CMK (cell line): ENCODE results near the gene TSPAN9.

Experiments used
- DNase-seq: peaks from one replicate; pipeline ENCODE4 v3.0.0-alpha.2; 2010; ENCODE audit warnings: low read depth

Gene TSPAN9

DNA sequence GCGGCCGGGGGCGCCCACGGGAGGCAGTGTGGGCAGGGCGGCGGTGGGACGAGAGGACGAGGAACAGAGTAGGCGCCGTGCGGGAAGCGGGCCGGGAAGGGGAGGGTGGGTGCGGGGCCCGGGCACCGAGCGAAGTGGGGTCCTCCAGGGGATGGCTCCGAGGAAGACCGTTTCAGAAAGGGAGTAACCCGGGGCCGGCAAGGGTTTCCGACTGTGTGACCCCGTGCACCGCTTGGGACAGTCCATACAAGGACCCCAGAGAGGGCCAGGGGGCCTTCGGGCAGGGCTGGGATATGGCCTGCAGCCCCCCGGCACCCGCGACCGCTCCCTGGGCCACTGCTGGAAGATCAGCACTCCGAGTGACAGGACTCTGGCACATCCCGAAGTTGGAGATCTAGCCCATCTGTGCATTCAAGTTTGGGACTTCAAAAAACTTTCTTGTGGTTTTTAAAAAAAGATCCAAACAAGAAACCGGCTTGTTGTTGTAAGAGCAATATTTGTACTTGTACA, 448 bp downstream of the TSPAN9 start:
- DNase-seq = no peak

DNA sequence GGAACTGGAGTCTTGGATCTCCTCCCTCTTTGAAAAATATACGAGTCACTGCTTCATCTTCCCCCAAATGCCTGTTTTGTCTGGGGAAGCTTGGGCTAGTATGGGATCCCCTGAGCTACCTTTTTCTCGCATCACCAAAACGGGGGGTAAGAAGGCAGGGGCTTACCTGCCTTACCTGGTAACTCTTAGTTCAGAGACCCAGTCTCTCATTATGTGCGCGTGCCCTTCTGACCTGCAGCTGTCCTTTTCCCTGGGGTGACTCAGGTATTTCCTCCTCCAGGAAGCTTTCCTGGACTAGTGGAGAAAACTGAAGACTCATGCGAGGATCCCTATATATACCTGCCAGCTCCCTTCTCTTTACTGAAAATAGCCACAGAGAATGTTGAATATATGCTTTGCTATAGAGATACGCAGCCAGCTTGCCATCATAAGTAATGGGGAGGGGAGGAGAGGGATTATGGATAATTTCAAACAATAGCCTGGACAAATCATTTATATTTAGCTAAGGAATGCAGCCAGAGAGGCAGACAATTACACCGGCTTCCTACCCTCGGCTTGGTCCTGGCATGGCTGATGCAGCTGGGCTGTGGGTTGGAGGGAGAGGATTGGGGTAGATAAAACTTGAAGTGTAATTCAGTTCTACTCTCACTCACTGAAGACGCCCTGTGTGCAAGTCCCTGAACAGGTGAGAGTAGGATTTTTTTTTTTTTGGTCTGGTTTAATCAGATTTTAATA, 1.1 kb downstream of the TSPAN9 start:
- no peak for DNase-seq

DNA sequence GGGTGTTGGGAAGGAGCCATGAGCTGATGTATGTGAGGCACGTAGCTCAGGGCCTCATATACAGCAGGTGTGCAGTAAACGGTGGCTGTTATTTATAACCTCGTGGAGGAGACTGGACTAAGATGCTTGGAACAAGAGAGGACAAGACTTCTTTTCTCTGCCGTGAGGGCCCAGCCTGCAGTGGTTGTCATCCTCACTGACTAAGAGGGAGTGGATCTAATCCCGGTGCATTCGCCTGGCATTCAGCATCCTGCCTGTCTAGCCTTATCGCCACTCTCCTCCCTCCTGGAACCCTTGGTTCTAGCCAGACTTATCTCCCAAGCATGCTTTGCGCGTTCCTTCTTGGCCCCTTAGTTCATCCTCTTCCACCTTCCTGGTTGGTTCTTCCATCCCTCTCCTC, 3.9 kb downstream of the TSPAN9 start:
- DNase-seq = no peak

DNA sequence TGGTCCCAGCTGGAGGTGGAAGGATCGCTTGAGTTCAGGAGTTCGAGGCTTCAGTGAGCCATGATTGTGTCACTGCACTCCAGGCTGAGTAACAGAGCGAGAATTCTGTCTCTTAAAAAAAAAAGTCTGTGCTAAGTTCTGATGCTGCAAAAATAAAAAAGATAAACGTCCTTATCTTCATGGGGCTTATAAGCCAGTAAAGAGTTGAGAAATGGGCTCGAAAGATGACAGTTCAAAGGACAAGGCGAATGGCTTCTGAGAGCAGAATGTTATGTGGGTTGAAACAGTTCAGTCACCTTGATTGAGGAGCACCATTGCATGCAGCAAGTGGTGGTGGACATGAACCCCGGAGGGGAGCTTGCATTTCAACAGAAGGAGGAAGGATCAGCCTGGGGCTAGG, 4.7 kb downstream of the TSPAN9 start:
- DNase-seq = no peak

DNA sequence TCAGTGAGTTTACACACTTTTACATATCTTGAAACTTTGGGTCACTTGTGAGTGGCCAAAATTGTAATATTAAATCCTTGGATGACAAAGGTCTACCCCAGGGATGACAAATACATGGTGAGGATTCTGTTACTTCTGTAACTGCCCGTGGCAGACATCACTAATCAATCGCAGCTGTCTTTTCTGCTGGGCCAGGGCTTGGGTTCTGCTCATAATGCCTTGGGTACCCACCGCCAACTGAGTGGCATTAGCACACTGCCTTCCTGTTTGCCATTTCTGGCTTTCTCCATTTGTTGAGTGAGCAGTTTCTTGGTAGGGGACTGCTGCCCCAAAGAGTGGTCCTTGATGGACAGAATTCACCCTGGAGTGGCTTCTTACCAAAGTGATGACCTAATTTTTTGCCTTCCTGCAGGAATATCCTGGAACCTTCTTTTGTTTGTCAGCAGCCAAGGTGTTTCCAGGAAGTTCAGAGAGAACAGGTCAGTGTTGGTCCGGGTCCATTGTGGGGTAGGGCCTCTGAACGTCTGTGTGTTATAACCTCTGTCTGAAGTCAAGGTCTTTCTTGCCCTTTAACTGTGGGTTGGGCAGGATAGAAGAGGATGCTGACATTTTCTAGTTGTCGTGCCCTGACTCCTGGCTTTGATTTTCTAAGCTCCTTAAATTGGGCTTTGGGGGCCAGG, 6.2 kb downstream of the TSPAN9 start:
- DNase-seq = no peak

DNA sequence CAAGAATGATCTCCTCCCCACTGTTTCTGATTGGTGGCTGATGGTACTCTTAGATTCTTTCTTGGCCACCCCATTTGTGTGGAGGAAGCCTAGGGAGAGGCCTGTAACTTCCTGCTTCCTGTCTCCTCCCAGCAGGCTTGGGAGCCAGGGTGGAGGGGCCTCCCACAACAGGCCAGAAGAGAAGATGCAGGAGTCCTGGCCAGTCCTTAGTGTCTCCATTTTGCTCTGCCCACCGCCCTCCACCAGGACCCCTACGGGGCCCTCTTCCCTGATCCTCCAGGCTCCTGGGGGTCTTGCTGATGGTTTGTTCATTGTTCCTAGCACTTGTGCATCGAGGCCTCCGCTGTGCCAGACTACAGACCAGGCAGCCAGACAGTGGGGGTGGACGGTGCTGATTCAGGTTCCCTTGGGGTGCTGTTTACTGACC, 6.8 kb downstream of the TSPAN9 start:
- DNase-seq = peak; percentile 57

DNA sequence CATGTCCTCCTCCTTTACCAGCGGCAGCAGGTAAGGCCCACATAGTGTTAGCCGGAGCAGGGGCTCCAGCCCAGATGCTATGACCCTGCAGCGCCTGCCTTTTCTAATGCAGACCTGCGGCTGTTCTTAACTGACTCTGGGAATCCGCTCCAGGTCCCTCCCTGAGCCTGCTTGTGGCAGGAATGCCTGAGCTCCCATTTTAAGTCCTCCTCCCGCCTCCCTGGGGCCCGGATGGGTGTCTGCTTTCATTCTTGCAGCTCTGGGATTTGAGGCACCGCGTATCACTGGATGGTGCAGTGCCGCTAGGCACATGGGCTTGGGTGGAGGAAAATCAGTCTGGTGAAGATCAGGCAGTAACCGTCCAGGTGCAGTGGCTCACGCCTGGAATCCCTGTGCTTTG, 7.6 kb downstream of the TSPAN9 start:
- DNase-seq = no peak

DNA sequence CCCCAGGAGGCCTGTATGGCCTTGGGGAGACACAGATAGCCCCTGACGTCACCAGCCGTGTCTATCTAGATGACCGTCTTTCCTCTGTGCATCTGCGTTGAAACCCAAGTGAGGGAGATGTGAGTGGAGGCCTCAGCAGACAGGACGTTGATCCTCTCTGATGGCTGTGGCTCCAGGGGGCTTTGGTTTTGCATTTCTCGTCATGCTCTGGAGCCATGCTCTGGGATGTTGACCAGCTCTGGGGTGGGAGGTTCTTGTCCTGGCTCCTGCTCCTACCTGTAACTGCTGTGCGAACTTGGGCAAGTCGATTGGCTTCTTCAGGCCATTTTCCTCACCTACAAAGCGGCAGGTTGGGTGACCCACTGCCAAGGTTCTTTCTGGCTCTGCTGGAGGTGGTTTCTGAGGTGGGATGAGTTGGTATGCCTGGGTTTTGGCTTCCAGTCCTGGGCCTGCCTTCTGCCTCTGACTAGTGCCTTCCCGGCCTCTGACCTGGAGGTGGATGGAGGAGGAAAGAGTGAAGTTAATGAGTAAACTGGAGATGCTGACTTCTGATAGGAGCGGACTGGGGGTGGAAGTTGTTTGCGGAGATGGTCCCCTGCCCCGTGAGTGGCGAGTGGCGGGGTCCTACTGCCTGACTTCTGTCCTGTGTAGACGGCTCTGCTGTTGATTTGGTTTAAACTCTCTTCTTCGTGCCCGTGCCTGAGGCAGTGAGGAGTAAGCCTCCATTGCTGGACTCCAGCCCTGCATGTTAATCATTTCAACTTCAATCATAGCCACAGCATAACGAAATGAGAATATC, 8.4 kb downstream of the TSPAN9 start:
- no peak for DNase-seq

DNA sequence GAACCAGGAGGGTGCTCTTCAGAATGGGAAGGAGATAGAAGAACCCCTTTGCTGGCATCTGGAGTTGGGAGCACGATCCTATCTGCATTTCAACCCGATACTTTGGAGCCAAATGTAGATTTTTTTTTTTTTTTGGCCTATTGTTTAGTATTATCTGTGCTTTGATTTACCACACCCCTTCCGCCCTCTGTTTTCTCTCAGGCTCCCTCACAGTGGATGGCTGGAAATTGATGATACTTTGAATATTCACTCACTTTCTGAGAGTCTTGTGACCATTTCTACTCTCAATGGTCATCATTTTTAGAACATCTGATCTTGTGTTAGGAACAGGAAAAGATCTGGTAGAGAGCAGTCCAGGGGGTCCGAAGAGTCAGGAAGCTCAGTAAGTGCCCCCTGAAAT, 9.0 kb downstream of the TSPAN9 start:
- DNase-seq = no peak

DNA sequence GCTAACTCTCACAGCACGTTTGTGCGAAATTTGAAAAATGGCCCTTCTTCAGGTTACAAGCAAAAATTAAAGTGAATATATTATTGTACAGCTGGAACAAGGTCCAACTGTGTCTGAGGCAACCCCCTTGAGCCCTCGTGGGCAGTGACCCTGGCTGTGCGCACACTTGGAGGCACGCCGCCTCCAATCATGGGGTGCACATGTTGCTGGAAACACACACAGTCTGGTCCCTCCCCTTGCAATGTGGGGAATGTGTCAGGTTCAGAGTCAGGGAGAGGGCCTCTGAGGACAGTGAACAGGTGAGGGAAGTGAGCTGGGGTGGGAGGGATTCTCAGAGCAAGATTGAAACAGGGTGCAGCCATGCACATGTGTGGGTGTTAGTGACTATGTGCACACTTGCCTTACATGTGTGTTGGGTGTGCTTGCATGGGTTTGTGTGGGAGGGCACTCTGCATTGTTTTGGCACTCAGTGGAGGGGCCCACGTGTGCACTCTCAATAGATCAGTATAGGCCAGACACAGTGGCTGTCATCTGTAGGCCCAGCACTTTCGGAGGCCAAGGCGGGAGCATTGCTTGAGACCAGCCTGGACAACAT, 9.6 kb downstream of the TSPAN9 start:
- DNase-seq = no peak

DNA sequence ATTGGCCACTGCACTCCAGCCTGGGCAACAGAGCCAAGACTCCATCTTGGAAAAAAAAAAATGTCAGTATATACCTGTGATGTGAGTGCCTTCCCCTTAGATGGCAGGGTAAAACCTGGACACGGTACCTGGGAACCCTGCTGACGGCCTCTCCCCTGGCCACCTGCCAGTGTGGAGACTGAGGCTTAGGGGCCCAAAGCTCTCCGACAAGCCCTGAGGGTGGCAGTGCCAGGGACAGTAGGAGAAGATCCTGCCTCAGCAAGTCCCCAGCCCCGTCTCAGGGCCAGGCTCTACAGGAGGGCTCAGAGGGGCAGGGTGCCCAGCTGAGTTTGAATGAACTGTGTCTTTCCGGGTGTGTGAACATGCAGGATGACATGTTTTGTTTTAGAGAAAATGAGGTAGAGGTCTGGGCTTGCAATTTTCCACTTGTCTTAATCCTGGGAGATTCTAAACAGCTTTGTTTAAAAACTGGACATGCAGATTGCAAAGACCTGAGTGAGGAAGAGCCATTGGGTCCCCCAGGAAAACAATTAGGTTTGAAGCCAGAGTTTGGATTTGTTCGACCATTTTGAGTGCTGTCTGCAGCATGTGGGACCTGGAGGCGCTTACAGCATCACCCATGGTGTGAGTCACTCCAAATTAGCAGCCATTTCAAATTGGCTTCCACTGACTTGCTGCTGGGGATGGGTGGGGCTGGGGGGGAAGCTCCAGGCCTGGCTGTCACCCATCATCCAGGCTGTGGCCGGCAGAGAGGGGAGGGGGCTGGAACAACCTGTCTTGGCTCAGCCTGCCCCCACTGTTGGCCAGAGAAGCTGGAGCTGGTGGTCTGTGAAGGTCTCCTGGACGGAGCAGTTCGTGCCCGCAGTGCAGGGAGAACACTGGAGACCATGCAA, 10.8 kb downstream of the TSPAN9 start:
- DNase-seq = no peak

DNA sequence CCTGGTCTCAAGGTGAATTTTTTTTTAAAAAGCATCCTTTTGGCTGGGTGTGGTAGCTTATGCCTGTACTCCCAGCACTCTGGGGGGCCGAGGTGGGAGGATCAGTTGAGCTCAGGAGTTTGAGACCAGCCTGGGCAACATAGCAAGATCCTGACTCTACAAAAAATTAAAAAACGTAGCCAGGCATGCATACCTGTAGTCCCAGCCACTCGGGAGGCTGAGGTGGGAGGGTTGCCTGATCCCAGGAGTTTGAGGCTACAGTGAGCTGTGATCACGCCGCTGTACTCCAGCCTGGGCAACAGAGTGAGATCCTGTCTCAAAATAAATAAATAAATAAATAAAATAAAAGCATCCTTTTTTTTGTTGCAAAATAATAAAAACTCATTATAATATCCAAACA, 12.4 kb downstream of the TSPAN9 start:
- no peak for DNase-seq

DNA sequence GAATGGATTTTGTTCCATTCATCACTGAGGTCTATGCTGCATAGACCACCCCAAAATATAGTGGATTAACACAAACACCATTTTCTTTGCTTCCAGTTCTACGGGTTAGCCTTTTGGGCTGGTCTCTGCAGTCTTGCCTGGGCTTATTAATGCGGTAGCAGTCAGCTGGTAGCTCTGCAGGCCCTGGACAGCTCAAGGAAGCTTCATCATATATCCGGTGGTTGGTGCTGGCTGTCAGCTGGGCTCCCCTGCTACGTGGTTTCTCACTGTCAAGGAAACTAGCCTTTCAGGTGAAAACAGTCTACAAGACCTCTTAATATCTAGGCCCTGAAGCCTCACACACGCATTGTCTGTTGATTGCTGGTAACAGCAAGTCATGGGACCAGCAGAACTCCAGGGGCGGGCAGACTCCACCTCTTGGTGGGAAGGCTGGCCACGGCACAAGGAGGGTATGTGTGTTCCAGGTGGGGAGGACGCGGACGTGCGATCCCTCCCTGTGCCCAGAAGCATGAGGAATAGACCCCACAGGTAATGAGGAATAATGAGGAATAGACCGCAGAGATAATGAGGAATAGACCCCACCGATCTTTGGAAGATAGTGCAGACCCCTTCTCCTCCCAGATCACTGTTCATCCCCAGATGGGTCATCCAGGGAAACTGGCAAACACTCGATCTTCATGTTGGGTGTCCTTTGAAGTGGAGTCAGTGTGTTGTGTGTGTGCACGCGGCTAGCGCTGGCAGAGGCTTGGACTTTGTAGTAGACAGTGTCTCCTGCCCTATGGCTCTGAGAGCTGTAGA, 13.3 kb downstream of the TSPAN9 start:
- DNase-seq = no peak

DNA sequence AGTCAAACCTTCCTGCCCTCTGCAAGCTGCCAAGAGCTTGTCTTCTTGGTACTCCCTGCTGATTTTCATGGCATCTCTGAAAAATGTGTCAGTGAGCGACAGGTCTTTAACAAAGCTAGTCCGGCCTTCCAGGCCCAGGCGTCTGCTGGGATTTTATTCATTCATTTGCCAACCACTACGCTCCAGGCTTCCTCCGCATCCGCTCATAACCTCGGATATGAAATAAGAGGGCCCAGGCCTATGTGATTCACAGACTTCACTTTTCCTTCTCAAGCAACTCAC, 13.8 kb downstream of the TSPAN9 start:
- no peak for DNase-seq

DNA sequence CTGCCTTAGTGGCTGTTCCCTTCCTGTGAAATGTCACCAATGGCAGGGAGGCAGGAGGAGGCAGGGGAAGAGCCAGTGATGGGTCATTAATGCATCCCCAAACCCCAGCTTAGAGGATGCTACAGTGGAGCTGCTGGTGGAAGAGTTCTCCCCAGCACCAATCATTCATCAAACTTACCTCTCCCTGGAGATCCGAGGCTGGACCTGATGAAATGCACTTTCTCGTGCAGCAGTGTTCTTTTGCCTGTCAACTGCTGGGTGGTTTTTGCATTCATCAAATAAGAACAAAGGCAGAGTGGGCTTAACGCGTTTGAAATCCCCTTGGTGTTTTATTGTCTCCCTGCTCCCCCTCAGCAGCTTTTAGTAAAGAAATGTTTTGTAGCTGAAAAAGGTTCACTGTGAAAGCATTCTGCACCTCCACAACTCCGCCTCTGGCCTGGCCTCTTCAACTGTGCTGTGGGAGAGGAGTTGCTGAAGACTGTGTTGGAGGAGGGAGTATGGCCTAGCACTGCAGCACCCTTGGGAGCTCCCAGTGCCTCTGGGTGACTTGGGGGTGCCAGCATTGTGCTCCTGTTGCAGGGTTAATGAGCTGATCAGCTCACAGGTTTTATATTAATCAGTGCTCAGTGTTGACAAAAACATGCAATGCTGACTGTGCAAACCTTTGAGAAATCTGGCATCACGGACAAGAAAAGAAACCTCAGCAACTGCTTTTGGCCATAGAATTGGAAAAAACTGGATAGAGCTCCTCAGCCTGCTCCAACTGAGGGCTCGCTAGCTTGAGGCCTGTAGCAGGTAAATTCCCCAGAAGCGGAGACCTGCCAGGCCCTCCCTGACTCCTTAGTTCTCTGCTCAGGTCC, 14.4 kb downstream of the TSPAN9 start:
- DNase-seq = no peak

DNA sequence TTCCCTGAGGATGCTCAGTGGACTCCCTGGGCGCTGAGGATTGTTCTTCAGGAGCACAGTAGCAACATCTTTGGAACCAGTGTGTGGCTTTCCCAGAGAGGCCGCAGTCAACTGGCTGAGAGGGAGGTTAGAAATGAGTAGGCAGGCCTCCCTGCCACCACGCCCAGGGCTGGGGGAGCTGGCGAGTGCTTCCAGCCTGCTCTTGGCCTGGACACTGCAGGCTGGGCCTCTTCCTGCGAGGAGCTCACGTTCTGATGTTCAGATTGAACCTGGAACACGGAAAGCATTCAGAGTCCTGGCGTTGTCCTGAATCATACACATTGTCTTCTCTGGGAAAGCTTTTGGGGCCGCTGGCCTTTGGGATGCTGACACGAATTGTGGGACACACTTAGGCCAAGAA, 15.6 kb downstream of the TSPAN9 start:
- DNase-seq = no peak

DNA sequence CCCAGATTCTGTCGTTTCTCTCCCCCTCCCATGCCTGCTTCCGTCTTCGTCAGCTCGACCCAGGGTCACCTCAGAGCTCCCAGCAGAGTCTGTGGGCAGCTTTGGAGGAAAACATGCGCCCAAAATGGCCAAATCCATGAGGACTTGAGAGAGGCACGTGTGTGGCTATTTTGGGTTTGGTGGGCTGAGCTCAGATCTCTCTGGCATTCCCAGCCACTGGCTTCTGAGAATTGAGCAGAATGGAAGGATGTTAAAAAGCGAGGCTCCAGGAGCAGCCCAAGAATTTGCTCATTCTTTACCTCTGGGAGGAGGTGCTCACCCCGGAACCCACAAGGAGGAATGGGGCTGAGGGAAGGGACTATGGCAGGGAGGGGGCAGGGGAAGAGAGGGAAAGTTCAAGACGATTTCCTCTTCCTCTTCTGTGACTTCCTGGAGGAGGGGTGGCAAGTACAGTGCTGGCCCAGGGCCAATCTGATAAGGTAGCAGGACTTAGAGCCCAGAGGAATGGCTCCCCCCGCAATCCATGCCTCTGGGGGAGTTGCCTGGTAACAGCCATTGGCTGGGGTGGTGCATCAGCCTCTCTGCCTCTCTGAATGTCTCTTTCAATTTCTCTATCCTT, 20.1 kb downstream of the TSPAN9 start:
- DNase-seq = peak; percentile 99

DNA sequence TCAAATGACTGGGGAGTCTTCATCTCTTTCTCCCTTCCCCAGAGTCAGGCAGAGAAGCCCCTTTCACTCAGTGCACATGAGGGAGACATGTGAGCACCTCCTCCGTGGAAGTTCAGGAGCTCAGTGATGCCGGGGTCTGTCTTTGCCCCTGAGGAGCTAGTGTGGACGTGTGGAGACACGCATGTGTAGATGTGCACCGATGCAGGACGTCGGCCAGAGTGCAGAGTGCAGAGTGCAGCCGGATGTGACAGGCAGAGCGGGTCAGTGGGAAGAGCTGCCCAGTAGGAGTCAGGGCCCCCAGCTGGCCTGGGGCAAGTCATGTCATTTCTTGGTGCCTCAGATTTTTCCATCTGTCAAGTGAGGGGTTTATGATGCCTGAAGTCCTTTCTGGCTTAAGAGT, 20.7 kb downstream of the TSPAN9 start:
- no peak for DNase-seq

DNA sequence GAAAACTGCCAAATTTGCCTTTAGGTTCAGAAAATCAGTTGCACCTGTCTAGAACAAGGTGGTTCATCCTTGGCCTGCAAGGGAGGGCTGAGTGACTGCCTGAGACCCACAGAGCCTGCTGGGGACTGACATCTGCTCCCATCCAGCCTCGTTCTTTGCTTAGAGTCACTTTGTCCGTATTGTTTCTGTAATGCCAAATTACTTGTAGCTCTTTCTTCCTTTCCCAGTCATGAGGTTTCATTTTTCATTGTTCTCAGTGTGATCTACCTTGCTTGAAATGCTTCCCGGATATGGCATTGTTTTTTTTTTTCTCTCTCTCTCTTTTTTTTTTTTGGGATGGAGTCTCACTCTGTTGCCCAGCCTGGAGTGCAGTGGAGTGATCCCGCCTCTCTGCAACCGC, 21.3 kb downstream of the TSPAN9 start:
- no peak for DNase-seq
